ENCODE measurements around the gene PLXNB3. TPM values are rescaled to one million over a fixed set of nuclear protein-coding genes. Genes with fewer than 3 reads are reported as not detected.

Gene PLXNB3
- total and polyA plus RNA-seq, 2 of the 13 experiments (the other 11 are each of a cell fraction or from before 2014, with no cell fraction given): 3.0 to 6.9 TPM

- TF ChIP-seq HMGXB4 (CRISPR knock-in tag; IDR thresholded peaks at IDR 0.05; ENCODE audit: borderline replicate concordance in 1 of 2, low read depth in 1 of 2) (peak; percentile 73 to 78), ZNF143 (CRISPR knock-in tag; IDR thresholded peaks at IDR 0.05) (peak; percentile 42; the same call in 1 of the 2 replicates), ZNF101 (CRISPR knock-in tag; IDR thresholded peaks at IDR 0.05; ENCODE audit: borderline replicate concordance, low read depth) (no peak), ARID4A (CRISPR knock-in tag; IDR thresholded peaks at IDR 0.05; ENCODE audit: borderline replicate concordance) (peak; percentile 35; the same call in 1 of the 2 replicates), ZNF501 (CRISPR knock-in tag; IDR thresholded peaks at IDR 0.05) (peak; percentile 49; the same call in 1 of the 2 replicates), ZFP91 (CRISPR knock-in tag; IDR thresholded peaks at IDR 0.05; ENCODE audit: borderline replicate concordance) (peak; percentile 45; the same call in 1 of the 2 replicates), NFE2L1 (CRISPR knock-in tag; IDR thresholded peaks at IDR 0.05; ENCODE audit: borderline replicate concordance) (no peak), NRL (CRISPR knock-in tag; IDR thresholded peaks at IDR 0.05; ENCODE audit: borderline replicate concordance) (0 out of 2 replicates have a peak, but pooled peaks have one; percentile 46), FOXP1 (IDR thresholded peaks at IDR 0.05) (no peak), FOXP1 (CRISPR knock-in tag; IDR thresholded peaks at IDR 0.05) (no peak), SCMH1 (CRISPR knock-in tag; IDR thresholded peaks at IDR 0.05; ENCODE audit: borderline replicate concordance) (no peak), KDM2A (CRISPR knock-in tag; IDR thresholded peaks at IDR 0.05; ENCODE audit: borderline replicate concordance, low read depth) (peak; percentile 65; the same call in 1 of the 2 replicates), MEIS2 (CRISPR knock-in tag; IDR thresholded peaks at IDR 0.05) (no peak), NONO (IDR thresholded peaks at IDR 0.05) (no peak), NONO (CRISPR knock-in tag; conservative IDR thresholded peaks at IDR 0.05) (peak; percentile 51; the same call in 1 of the 2 replicates), MED1 (CRISPR knock-in tag; IDR thresholded peaks at IDR 0.05) (0 out of 2 replicates have a peak, but pooled peaks have one; percentile 13), SIX1 (CRISPR knock-in tag; IDR thresholded peaks at IDR 0.05; ENCODE audit: borderline replicate concordance) (no peak), ZNF275 (CRISPR knock-in tag; IDR thresholded peaks at IDR 0.05; ENCODE audit: borderline replicate concordance) (no peak)
Observed at GRCh38 chrX:153763989-153764755, at the start of gene PLXNB3 (continued).

Measured in HepG2 (cell line).